ENCODE measurements around the gene ZP1. TPM values are rescaled to one million over a fixed set of nuclear protein-coding genes. Genes with fewer than 3 reads are reported as not detected.

Gene ZP1
- total and polyA plus RNA-seq, 10 of the 15 experiments (the other 5 are each of a cell fraction or from before 2014, with no cell fraction given), result not detected

DNA sequence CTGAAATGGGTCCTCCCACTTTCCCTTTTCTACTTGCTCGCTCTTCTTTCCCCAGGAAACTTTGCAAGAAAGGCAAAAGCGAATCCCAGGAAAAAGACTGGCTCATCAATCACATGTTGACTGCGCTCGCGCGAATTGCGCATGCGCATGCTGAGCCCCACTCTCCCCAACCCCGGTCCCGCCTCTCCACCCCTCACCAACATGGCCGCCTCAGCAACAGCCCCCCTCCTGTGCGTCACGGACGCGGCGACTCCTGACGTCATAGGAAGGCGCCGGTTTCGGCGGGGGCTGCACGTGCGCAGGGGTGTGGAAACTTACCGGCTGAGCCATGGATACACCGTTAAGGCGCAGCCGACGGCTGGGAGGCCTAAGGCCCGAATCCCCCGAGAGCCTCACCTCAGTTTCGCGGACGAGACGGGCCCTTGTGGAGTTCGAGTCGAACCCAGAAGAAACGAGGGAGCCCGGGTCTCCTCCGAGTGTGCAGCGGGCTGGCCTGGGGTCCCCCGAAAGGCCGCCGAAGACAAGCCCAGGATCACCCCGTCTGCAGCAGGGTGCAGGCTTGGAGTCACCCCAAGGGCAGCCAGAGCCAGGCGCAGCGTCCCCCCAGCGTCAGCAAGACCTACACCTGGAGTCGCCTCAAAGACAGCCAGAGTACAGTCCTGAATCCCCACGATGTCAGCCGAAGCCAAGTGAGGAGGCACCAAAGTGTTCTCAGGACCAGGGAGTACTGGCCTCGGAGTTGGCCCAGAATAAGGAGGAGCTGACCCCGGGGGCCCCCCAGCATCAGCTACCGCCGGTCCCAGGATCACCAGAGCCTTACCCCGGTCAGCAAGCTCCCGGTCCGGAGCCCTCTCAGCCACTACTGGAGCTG lies 25.3 kb upstream of the ZP1 start, which contains the start of gene CCDC86 (continued):
- TF ChIP-seq, protein P1, sequence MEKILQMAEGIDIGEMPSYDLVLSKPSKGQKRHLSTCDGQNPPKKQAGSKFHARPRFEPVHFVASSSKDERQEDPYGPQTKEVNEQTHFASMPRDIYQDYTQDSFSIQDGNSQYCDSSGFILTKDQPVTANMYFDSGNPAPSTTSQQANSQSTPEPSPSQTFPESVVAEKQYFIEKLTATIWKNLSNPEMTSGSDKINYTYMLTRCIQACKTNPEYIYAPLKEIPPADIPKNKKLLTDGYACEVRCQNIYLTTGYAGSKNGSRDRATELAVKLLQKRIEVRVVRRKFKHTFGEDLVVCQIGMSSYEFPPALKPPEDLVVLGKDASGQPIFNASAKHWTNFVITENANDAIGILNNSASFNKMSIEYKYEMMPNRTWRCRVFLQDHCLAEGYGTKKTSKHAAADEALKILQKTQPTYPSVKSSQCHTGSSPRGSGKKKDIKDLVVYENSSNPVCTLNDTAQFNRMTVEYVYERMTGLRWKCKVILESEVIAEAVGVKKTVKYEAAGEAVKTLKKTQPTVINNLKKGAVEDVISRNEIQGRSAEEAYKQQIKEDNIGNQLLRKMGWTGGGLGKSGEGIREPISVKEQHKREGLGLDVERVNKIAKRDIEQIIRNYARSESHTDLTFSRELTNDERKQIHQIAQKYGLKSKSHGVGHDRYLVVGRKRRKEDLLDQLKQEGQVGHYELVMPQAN (conservative IDR thresholded peaks at IDR 0.05), result peak; percentile 99
- no peak for TF ChIP-seq SMARCA5 (IDR thresholded peaks at IDR 0.05)
- TF ChIP-seq STAT1 (conservative IDR thresholded peaks at IDR 0.05), result peak; percentile 86; the same call in 1 of the 2 replicates
- peak; percentile 95 for TF ChIP-seq ATF7 (IDR thresholded peaks at IDR 0.05; ENCODE audit: low read depth)
- no peak for TF ChIP-seq ZNF384 (IDR thresholded peaks at IDR 0.05; ENCODE audit: borderline replicate concordance, low read depth, low read length)
- TF ChIP-seq ZBED1 (IDR thresholded peaks at IDR 0.05; ENCODE audit: borderline replicate concordance), result no peak
- TF ChIP-seq, protein P2, sequence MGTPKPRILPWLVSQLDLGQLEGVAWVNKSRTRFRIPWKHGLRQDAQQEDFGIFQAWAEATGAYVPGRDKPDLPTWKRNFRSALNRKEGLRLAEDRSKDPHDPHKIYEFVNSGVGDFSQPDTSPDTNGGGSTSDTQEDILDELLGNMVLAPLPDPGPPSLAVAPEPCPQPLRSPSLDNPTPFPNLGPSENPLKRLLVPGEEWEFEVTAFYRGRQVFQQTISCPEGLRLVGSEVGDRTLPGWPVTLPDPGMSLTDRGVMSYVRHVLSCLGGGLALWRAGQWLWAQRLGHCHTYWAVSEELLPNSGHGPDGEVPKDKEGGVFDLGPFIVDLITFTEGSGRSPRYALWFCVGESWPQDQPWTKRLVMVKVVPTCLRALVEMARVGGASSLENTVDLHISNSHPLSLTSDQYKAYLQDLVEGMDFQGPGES (IDR thresholded peaks at IDR 0.05), result no peak
- TF ChIP-seq, protein P3, sequence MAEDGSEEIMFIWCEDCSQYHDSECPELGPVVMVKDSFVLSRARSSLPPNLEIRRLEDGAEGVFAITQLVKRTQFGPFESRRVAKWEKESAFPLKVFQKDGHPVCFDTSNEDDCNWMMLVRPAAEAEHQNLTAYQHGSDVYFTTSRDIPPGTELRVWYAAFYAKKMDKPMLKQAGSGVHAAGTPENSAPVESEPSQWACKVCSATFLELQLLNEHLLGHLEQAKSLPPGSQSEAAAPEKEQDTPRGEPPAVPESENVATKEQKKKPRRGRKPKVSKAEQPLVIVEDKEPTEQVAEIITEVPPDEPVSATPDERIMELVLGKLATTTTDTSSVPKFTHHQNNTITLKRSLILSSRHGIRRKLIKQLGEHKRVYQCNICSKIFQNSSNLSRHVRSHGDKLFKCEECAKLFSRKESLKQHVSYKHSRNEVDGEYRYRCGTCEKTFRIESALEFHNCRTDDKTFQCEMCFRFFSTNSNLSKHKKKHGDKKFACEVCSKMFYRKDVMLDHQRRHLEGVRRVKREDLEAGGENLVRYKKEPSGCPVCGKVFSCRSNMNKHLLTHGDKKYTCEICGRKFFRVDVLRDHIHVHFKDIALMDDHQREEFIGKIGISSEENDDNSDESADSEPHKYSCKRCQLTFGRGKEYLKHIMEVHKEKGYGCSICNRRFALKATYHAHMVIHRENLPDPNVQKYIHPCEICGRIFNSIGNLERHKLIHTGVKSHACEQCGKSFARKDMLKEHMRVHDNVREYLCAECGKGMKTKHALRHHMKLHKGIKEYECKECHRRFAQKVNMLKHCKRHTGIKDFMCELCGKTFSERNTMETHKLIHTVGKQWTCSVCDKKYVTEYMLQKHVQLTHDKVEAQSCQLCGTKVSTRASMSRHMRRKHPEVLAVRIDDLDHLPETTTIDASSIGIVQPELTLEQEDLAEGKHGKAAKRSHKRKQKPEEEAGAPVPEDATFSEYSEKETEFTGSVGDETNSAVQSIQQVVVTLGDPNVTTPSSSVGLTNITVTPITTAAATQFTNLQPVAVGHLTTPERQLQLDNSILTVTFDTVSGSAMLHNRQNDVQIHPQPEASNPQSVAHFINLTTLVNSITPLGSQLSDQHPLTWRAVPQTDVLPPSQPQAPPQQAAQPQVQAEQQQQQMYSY (CRISPR knock-in tag; IDR thresholded peaks at IDR 0.05), result no peak
- TF ChIP-seq EP300 (IDR thresholded peaks at IDR 0.05; ENCODE audit: borderline replicate concordance in 1 of 2, control insufficient read depth in 1 of 2, low read depth in 2 of 2, low read length in 2 of 2), result peak in 1 of 2 experiments; percentile 18; a peak in 1 of 4 replicates
- no peak for TF ChIP-seq GATAD2B (conservative IDR thresholded peaks at IDR 0.05; ENCODE audit: low read depth)
- TF ChIP-seq, protein P4, sequence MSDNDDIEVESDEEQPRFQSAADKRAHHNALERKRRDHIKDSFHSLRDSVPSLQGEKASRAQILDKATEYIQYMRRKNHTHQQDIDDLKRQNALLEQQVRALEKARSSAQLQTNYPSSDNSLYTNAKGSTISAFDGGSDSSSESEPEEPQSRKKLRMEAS (IDR thresholded peaks at IDR 0.05; ENCODE audit: low read depth, low read length), result peak; percentile 100
- TF ChIP-seq NR2C2 (IDR thresholded peaks at IDR 0.05; ENCODE audit: borderline replicate concordance, control insufficient read depth, insufficient read length, low read depth), result no peak
- TF ChIP-seq BACH1 (IDR thresholded peaks at IDR 0.05; ENCODE audit: borderline replicate concordance), result 0 out of 2 replicates have a peak, but pooled peaks have one; percentile 33
- TF ChIP-seq, protein P5, sequence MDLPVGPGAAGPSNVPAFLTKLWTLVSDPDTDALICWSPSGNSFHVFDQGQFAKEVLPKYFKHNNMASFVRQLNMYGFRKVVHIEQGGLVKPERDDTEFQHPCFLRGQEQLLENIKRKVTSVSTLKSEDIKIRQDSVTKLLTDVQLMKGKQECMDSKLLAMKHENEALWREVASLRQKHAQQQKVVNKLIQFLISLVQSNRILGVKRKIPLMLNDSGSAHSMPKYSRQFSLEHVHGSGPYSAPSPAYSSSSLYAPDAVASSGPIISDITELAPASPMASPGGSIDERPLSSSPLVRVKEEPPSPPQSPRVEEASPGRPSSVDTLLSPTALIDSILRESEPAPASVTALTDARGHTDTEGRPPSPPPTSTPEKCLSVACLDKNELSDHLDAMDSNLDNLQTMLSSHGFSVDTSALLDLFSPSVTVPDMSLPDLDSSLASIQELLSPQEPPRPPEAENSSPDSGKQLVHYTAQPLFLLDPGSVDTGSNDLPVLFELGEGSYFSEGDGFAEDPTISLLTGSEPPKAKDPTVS (IDR thresholded peaks at IDR 0.05; ENCODE audit: low read depth, low read length), result no peak
- no peak for TF ChIP-seq NFYB (IDR thresholded peaks at IDR 0.05; ENCODE audit: insufficient read depth, low read depth, low read length)
- peak; percentile 82 for TF ChIP-seq SP1 (IDR thresholded peaks at IDR 0.05; ENCODE audit: low read depth, low read length)
- TF ChIP-seq IKZF2 (IDR thresholded peaks at IDR 0.05), result no peak; a peak in 1 of 4 replicates
- TF ChIP-seq NR2F1 (conservative IDR thresholded peaks at IDR 0.05), result 0 out of 2 replicates have a peak, but pooled peaks have one; percentile 14
- no peak for TF ChIP-seq NFYA (IDR thresholded peaks at IDR 0.05; ENCODE audit: borderline replicate concordance, low read depth, low read length)
- TF ChIP-seq ASH2L (IDR thresholded peaks at IDR 0.05; ENCODE audit: borderline replicate concordance, low read depth), result no peak
- peak; percentile 93 for TF ChIP-seq RELA (IDR thresholded peaks at IDR 0.05; ENCODE audit: borderline replicate concordance, partially characterized antibody)
